ENCODE measurements around the gene F12.
"Not testable (repeated sequence)": the region's sequence is repeated elsewhere in the genome, so short reads cannot be mapped to it uniquely, and the experiment has no call there.

Gene F12

GRCh38 chr5:177368869-177369644 is 40.3 kb downstream of the F12 start:
- no peak for DNase-seq (ENCODE audit: low spot score)

- DNase-seq (ENCODE audit: low spot score) = no peak
Observed at GRCh38 chr5:177367981-177368868, 41.1 kb downstream of the F12 start.

GRCh38 chr5:177367323-177367848 is 42.0 kb downstream of the F12 start:
- no peak for DNase-seq (ENCODE audit: low spot score)

- no peak for DNase-seq (ENCODE audit: low spot score)
Observed at GRCh38 chr5:177366528-177367322, 42.6 kb downstream of the F12 start.

GRCh38 chr5:177365845-177366527 is 43.4 kb downstream of the F12 start:
- no peak for DNase-seq (ENCODE audit: low spot score)

- no peak for DNase-seq (ENCODE audit: low spot score)
Observed at GRCh38 chr5:177364159-177364962, 45.0 kb downstream of the F12 start.

GRCh38 chr5:177363565-177363964 is 45.8 kb downstream of the F12 start:
- no peak for DNase-seq (ENCODE audit: low spot score)

GRCh38 chr5:177362610-177363507 is 46.5 kb downstream of the F12 start:
- DNase-seq (ENCODE audit: low spot score) = peak; percentile 62

GRCh38 chr5:177362292-177362609 is 47.1 kb downstream of the F12 start:
- DNase-seq (ENCODE audit: low spot score) = no peak

GRCh38 chr5:177361418-177362291 is 47.7 kb downstream of the F12 start:
- no peak for DNase-seq (ENCODE audit: low spot score)

GRCh38 chr5:177360740-177361139 is 48.6 kb downstream of the F12 start:
- DNase-seq (ENCODE audit: low spot score) = not testable (repeated sequence)

- no peak for DNase-seq (ENCODE audit: low spot score)
Observed at GRCh38 chr5:177359860-177360259, 49.5 kb downstream of the F12 start.

- DNase-seq (ENCODE audit: low spot score) = no peak
Observed at GRCh38 chr5:177359451-177359851, 49.9 kb downstream of the F12 start.

- DNase-seq (ENCODE audit: low spot score) = no peak
Observed at GRCh38 chr5:177358370-177358819, 51.0 kb downstream of the F12 start.

- peak; percentile 85 for DNase-seq (ENCODE audit: low spot score)
Observed at GRCh38 chr5:177357459-177358351, 51.7 kb downstream of the F12 start, which contains the start of gene RGS14. TSS of gene RGS14 (plus strand) at chr5:177357924. CDS start at chr5:177358025, 101 bp downstream.

GRCh38 chr5:177357146-177357458 is 52.3 kb downstream of the F12 start:
- no peak for DNase-seq (ENCODE audit: low spot score)

GRCh38 chr5:177356746-177357145 is 52.6 kb downstream of the F12 start:
- no peak for DNase-seq (ENCODE audit: low spot score)

- DNase-seq (ENCODE audit: low spot score) = no peak
Observed at GRCh38 chr5:177355868-177356168, 53.5 kb downstream of the F12 start.

Measured in CD4-positive, alpha-beta T cell treated with Interleukin-6 at 100 ng/mL for 8 hours (primary cell).